ENCODE data around the gene RBM20.
"Not testable (repeated sequence)": the region's sequence is repeated elsewhere in the genome, so short reads cannot be mapped to it uniquely, and the experiment has no call there.

RBM20 gene

GRCh38 chr10:110643653-110644597 is at the start of gene RBM20:
Gene RBM20 (plus strand): TSS chr10:110644336. CDS start chr10:110644455, 119 bp downstream.
- DNase-seq (ENCODE audit: low read depth) = no peak

GRCh38 chr10:110597476-110597875 is 46.7 kb upstream of the RBM20 start:
- no peak for DNase-seq (ENCODE audit: low read depth)

- DNase-seq (ENCODE audit: low read depth) = peak; percentile 66
Observed at GRCh38 chr10:110600487-110601101, 43.5 kb upstream of the RBM20 start.

- DNase-seq (ENCODE audit: low read depth) = no peak
Observed at GRCh38 chr10:110601581-110601980, 42.6 kb upstream of the RBM20 start.

- no peak for DNase-seq (ENCODE audit: low read depth)
Observed at GRCh38 chr10:110608087-110608486, 36.0 kb upstream of the RBM20 start.

- no peak for DNase-seq (ENCODE audit: low read depth)
Observed at GRCh38 chr10:110609605-110610004, 34.5 kb upstream of the RBM20 start.

GRCh38 chr10:110610308-110610774 is 33.8 kb upstream of the RBM20 start:
- peak; percentile 26 for DNase-seq (ENCODE audit: low read depth)

- not testable (repeated sequence) for DNase-seq (ENCODE audit: low read depth)
Observed at GRCh38 chr10:110610781-110611180, 33.4 kb upstream of the RBM20 start.

- no peak for DNase-seq (ENCODE audit: low read depth)
Observed at GRCh38 chr10:110612087-110612486, 32.0 kb upstream of the RBM20 start.

GRCh38 chr10:110612629-110613028 is 31.5 kb upstream of the RBM20 start:
- DNase-seq (ENCODE audit: low read depth) = no peak

- DNase-seq (ENCODE audit: low read depth) = no peak
Observed at GRCh38 chr10:110613341-110613995, 30.7 kb upstream of the RBM20 start.

- DNase-seq (ENCODE audit: low read depth) = no peak
Observed at GRCh38 chr10:110613996-110614495, 30.1 kb upstream of the RBM20 start.

GRCh38 chr10:110615057-110615747 is 28.9 kb upstream of the RBM20 start:
- DNase-seq (ENCODE audit: low read depth) = no peak

- DNase-seq (ENCODE audit: low read depth) = no peak
Observed at GRCh38 chr10:110616493-110617033, 27.6 kb upstream of the RBM20 start.

GRCh38 chr10:110617425-110618229 is 26.5 kb upstream of the RBM20 start:
- no peak for DNase-seq (ENCODE audit: low read depth)

- no peak for DNase-seq (ENCODE audit: low read depth)
Observed at GRCh38 chr10:110618230-110618610, 25.9 kb upstream of the RBM20 start.

- DNase-seq (ENCODE audit: low read depth) = no peak
Observed at GRCh38 chr10:110619514-110620397, 24.4 kb upstream of the RBM20 start.

GRCh38 chr10:110620398-110620719 is 23.8 kb upstream of the RBM20 start:
- DNase-seq (ENCODE audit: low read depth) = no peak

- DNase-seq (ENCODE audit: low read depth) = not testable (repeated sequence)
Observed at GRCh38 chr10:110623316-110623715, 20.8 kb upstream of the RBM20 start.

Measured in fibroblast of the conjunctiva (primary cell).